Cortex of kidney (tissue), 1 donor: ENCODE data around the gene VAMP3.

Source experiments
- DNase-seq: peaks from one replicate; lab custom pipeline; 2025; lab: John Stamatoyannopoulos, UW

Gene VAMP3

GRCh38 chr1:7813677-7814373, 42.7 kb downstream of the VAMP3 start:
- no peak for DNase-seq

DNA sequence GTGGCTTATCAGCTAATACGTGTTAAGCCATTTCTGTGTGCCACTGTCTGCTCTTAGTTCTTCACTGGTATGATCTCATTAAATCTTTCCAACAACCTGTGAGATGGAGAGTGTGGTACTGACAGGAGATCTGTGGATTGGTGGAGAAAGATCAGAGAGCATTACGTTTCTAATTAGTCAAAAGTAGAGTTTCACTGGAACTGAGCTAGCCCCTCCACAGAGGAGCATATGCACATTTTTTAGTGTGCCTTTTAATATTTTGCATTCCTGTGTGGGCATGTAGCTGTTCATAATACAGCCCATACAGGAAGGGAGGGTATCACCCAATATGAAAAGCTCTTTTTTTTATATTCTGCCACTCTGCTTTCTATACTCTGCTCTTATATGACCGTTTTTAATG, 50.2 kb downstream of the VAMP3 start:
- DNase-seq, result no peak

DNA sequence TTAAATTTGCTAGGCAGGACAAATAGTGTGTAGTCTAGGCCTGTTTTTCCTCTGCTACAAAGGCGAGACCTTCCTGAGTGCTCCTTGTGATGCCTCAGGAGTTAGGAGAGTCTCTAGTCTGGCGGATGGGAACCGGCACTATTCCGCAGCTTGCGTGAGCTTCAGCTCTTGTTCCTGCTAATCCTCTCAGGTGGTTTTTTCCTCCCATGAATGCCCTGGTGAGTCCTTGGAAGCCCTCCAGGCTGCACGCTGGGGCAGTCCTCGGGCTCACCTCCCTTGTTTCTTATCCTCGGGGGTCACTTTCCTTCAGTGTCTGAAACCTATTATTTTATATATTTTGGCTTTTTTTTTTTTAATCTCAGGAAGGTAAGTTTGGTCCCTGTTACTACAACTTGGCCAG, 53.6 kb downstream of the VAMP3 start:
- DNase-seq, result no peak

DNA sequence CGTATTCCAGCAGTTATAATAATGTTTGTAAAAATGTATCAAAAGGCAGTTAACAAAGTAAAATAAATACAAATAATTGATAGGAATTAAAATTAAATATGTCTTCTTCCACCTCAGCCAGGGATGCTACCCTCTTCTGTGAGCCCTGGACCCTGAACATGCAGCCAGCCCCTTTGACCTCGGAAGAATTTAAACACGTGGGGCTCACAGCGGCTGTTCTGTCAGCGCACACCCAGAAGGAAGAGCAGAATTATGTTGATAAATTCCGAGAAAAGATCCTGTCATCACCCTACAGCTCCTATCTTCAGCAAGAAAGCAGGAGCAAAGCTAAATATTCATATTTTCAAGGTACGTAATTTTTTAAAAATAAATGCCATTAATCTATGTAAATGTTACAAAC, 55.3 kb downstream of the VAMP3 start:
- no peak for DNase-seq

DNA sequence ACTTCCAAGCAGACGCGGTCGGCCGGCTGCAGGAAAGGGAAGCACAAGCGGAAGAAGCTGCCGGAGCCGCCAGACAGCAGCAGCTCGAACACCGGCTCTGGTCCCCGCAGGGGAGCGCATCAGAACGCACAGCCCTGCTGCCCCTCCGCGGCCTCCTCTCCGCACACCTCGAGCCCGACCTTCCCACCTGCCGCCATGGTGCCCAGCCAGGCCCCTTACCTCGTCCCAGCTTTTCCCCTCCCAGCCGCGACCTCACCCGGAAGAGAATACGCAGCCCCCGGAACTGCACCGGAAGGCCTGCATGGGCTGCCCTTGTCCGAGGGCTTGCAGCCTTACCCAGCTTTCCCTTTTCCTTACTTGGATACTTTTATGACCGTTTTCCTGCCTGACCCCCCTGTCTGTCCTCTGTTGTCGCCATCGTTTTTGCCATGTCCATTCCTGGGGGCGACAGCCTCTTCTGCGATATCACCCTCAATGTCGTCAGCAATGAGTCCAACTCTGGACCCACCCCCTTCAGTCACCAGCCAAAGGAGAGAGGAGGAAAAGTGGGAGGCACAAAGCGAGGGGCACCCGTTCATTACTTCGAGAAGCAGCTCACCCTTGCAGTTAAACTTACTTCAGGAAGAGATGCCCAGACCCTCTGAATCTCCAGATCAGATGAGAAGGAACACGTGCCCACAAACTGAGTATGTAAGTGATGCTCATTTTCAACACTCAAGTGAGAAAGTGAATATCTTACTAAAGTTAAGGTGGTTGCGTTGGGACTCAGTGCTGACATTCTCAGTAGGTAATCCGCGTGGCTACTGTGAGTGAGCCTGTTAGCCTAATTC, 56.2 kb downstream of the VAMP3 start:
- no peak for DNase-seq
